Panc1 (cell line): ENCODE measurements around the gene NDUFAF8.

Source experiments
- POLR2AphosphoS5 ChIP-seq: IDR thresholded peaks from 2 replicates; pipeline ENCODE4 v1.6.1; 2012; ENCODE audit warnings: mild to moderate bottlenecking, low read depth, low read length, moderate library complexity
- SIN3A ChIP-seq: IDR thresholded peaks from 2 replicates; pipeline ENCODE4 v1.6.1; 2012; ENCODE audit warnings: low read depth, mild to moderate bottlenecking, low read length, moderate library complexity, borderline replicate concordance; ENCODE audit not compliant: insufficient read depth
- TCF7L2 ChIP-seq: IDR thresholded peaks from 2 replicates; pipeline ENCODE4 v1.6.1; 2011; ENCODE audit warnings: mild to moderate bottlenecking, low read depth, low read length, inconsistent platforms
- TF ChIP-seq, protein P1 (sequence below): fragments of 450-650 bp; IDR thresholded peaks from 2 replicates; pipeline ENCODE4 v1.5.1; 2017; ENCODE audit warnings: mild to moderate bottlenecking
- TF ChIP-seq, protein P2 (sequence below), 2 experiments: IDR thresholded peaks; 2 replicates each; pipeline ENCODE4 v1.6.1; 2011 to 2012; ENCODE audit warnings: low read depth in 2 of 2, control low read depth in 1 of 2, low read length in 1 of 2, mild to moderate bottlenecking in 1 of 2, moderate library complexity in 1 of 2; ENCODE audit not compliant: insufficient read depth in 1 of 2

DNA sequence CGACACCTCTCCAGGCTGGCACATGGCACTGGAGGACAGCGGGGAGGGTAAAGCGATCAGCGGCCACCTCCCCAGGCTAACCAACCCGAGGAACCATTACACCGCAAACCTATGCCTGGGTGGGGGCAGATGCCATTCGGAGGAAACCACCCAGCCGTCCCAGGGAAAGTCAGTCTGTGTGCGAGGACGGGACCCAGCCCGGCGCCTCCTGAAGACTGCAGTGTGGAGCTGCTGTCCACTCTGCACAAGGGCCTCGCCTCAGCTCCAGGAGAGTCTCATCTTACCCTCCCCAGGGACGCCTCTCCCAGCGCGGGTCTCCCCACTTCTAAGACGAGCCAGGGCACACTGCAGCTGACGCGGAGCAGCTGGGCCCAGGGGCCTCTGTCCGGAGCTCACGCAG is 48.0 kb downstream of the NDUFAF8 start:
- TF ChIP-seq, protein P1, sequence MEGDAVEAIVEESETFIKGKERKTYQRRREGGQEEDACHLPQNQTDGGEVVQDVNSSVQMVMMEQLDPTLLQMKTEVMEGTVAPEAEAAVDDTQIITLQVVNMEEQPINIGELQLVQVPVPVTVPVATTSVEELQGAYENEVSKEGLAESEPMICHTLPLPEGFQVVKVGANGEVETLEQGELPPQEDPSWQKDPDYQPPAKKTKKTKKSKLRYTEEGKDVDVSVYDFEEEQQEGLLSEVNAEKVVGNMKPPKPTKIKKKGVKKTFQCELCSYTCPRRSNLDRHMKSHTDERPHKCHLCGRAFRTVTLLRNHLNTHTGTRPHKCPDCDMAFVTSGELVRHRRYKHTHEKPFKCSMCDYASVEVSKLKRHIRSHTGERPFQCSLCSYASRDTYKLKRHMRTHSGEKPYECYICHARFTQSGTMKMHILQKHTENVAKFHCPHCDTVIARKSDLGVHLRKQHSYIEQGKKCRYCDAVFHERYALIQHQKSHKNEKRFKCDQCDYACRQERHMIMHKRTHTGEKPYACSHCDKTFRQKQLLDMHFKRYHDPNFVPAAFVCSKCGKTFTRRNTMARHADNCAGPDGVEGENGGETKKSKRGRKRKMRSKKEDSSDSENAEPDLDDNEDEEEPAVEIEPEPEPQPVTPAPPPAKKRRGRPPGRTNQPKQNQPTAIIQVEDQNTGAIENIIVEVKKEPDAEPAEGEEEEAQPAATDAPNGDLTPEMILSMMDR = no peak
- TF ChIP-seq POLR2AphosphoS5 (no peak), SIN3A (no peak), TCF7L2 (no peak)
- TF ChIP-seq, protein P2, sequence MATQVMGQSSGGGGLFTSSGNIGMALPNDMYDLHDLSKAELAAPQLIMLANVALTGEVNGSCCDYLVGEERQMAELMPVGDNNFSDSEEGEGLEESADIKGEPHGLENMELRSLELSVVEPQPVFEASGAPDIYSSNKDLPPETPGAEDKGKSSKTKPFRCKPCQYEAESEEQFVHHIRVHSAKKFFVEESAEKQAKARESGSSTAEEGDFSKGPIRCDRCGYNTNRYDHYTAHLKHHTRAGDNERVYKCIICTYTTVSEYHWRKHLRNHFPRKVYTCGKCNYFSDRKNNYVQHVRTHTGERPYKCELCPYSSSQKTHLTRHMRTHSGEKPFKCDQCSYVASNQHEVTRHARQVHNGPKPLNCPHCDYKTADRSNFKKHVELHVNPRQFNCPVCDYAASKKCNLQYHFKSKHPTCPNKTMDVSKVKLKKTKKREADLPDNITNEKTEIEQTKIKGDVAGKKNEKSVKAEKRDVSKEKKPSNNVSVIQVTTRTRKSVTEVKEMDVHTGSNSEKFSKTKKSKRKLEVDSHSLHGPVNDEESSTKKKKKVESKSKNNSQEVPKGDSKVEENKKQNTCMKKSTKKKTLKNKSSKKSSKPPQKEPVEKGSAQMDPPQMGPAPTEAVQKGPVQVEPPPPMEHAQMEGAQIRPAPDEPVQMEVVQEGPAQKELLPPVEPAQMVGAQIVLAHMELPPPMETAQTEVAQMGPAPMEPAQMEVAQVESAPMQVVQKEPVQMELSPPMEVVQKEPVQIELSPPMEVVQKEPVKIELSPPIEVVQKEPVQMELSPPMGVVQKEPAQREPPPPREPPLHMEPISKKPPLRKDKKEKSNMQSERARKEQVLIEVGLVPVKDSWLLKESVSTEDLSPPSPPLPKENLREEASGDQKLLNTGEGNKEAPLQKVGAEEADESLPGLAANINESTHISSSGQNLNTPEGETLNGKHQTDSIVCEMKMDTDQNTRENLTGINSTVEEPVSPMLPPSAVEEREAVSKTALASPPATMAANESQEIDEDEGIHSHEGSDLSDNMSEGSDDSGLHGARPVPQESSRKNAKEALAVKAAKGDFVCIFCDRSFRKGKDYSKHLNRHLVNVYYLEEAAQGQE (IDR thresholded peaks at IDR 0.05; ENCODE audit: insufficient read depth in 1 of 2, low read depth in 2 of 2, low read length in 1 of 2) = no peak
